CD14-positive monocyte (primary cell): ENCODE results near the gene ASB9. TPM values are rescaled to one million over a fixed set of nuclear protein-coding genes. Genes with fewer than 3 reads are reported as not detected.

Experiments
- DNase-seq, 3 donors: peaks; one replicate each; pipeline ENCODE4 v3.0.0-alpha.2; 2011 to 2022
- H2AFZ ChIP-seq: 2 replicates; pipeline ENCODE4 v1.6.0; 2012; ENCODE audit warnings: mild to moderate bottlenecking, low read depth, low read length, inconsistent platforms; ENCODE audit not compliant: insufficient read depth, poor library complexity, severe bottlenecking
- H3K27ac ChIP-seq, 2 donors: 1 replicate in 1 of 2; 2 replicates in 1 of 2; pipeline ENCODE4 v1.5.1; 2012 to 2013; ENCODE audit warnings: low read length in 2 of 2, control low read depth in 1 of 2, inconsistent platforms in 1 of 2, low read depth in 1 of 2, mild to moderate bottlenecking in 1 of 2
- H3K27me3 ChIP-seq, 2 donors: one replicate each; pipeline versions ENCODE4 v1.6.0 to v1.6.1; 2011 to 2013; ENCODE audit warnings: low read length in 2 of 2; ENCODE audit not compliant: control insufficient read depth in 2 of 2, insufficient read depth in 2 of 2
- H3K36me3 ChIP-seq, 2 donors: replicated peaks in 1 of 2; 1 replicate in 1 of 2; 2 replicates in 1 of 2; pipeline versions ENCODE4 v1.5.1 to v1.6.1; 2012 to 2013; ENCODE audit warnings: low read length in 2 of 2, control low read depth in 1 of 2, inconsistent platforms in 1 of 2, mild to moderate bottlenecking in 1 of 2; ENCODE audit not compliant: insufficient read depth in 2 of 2, control insufficient read depth in 1 of 2
- H3K4me1 ChIP-seq, 2 donors: 1 replicate in 1 of 2; 2 replicates in 1 of 2; pipeline versions ENCODE4 v1.5.1 to v1.6.1; 2012 to 2013; ENCODE audit warnings: low read length in 2 of 2, control low read depth in 1 of 2, inconsistent platforms in 1 of 2, mild to moderate bottlenecking in 1 of 2, moderate library complexity in 1 of 2; ENCODE audit not compliant: insufficient read depth in 2 of 2, control insufficient read depth in 1 of 2
- H3K4me2 ChIP-seq: replicated peaks from 2 replicates; pipeline ENCODE3; 2012; ENCODE audit warnings: low read length, moderate library complexity, mild to moderate bottlenecking; ENCODE audit not compliant: poor library complexity, severe bottlenecking; ENCODE audit errors: extremely low read depth
- H3K4me3 ChIP-seq, 3 experiments: fragments of 200-600 bp in 1 of 3; sonication (generic) in 1 of 3; replicated peaks in 1 of 3; 1 replicate in 2 of 3; 2 replicates in 1 of 3; pipeline ENCODE4 v1.5.1; 2011 to 2013; ENCODE audit warnings: low read length in 3 of 3, mild to moderate bottlenecking in 3 of 3, control low read depth in 2 of 3, low read depth in 2 of 3, inconsistent platforms in 1 of 3, moderate library complexity in 1 of 3
- H3K79me2 ChIP-seq: 2 replicates; pipeline ENCODE4 v1.6.0; 2012; ENCODE audit warnings: mild to moderate bottlenecking, control low read depth, inconsistent platforms, low read length, moderate library complexity; ENCODE audit not compliant: insufficient read depth
- H3K9ac ChIP-seq: 2 replicates; pipeline ENCODE4 v1.6.0; 2017; ENCODE audit warnings: low read length, mild to moderate bottlenecking; ENCODE audit not compliant: insufficient read depth, poor library complexity, severe bottlenecking
- H3K9me3 ChIP-seq, 2 donors: replicated peaks in 1 of 2; 1 replicate in 1 of 2; 2 replicates in 1 of 2; pipeline versions ENCODE4 v1.5.1 to v1.6.1; 2012 to 2013; ENCODE audit warnings: low read length in 2 of 2, control low read depth in 1 of 2; ENCODE audit not compliant: control insufficient read depth in 1 of 2, insufficient read depth in 1 of 2
- H4K20me1 ChIP-seq: 2 replicates; pipeline ENCODE4 v1.6.0; 2012; ENCODE audit warnings: mild to moderate bottlenecking, low read length, control low read depth, moderate library complexity; ENCODE audit not compliant: insufficient read depth
- H3K27ac Mint-ChIP-seq, 7 donors: one replicate each; pipeline ENCODE4 v1.8.0; 2020; ENCODE audit warnings: mild to moderate bottlenecking in 7 of 7, mixed read lengths in 7 of 7, moderate library complexity in 6 of 7, inconsistent platforms in 2 of 7
- H3K27me3 Mint-ChIP-seq, 3 donors: one replicate each; pipeline ENCODE4 v1.8.0; 2021 to 2022; ENCODE audit warnings: low read depth in 3 of 3, mild to moderate bottlenecking in 3 of 3, mixed read lengths in 3 of 3, moderate library complexity in 3 of 3, inconsistent platforms in 1 of 3
- H3K36me3 Mint-ChIP-seq, 2 donors: one replicate each; pipeline ENCODE4 v1.8.0; 2020; ENCODE audit warnings: mixed read lengths in 2 of 2, inconsistent platforms in 1 of 2, mild to moderate bottlenecking in 1 of 2
- H3K4me1 Mint-ChIP-seq: one replicate; pipeline ENCODE4 v1.8.0; 2020; ENCODE audit warnings: mild to moderate bottlenecking, mixed read lengths
- H3K4me3 Mint-ChIP-seq, 2 donors: one replicate each; pipeline ENCODE4 v1.8.0; 2020; ENCODE audit warnings: mild to moderate bottlenecking in 2 of 2, mixed read lengths in 2 of 2, moderate library complexity in 1 of 2
- H3K9me3 Mint-ChIP-seq, 7 donors: one replicate each; pipeline ENCODE4 v1.8.0; 2020 to 2022; ENCODE audit warnings: mixed read lengths in 7 of 7, mild to moderate bottlenecking in 6 of 7, moderate library complexity in 6 of 7, inconsistent platforms in 2 of 7
- WGBS: methylation state at CpG from one replicate; pipeline ENCODE4 v1.1.5; 2013; ENCODE audit warnings: missing lambda C conversion rate; ENCODE audit not compliant: insufficient coverage; 5-methylcytosine and 5-hydroxymethylcytosine counted together
- intact Hi-C, 2 donors: fragments of 100-400 bp; cut with micrococcal nuclease; formaldehyde crosslinking; loops; one replicate each; pipeline versions ENCODE4 v1.15.0 to v1.15.1; 2023
- polyA plus RNA-seq, 3 donors: library from polyadenylated mRNA; depleted of rRNA in 1 of 3; unstranded in 2 of 3; stranded (reverse) in 1 of 3; fragments of 300-500 nt in 2 of 3; fragments of >200 nt in 1 of 3; fragmentation: Illumina TruSeq in 2 of 3; gene quantifications; 1 replicate in 2 of 3; 2 replicates in 1 of 3; pipeline ENCODE4 v1.2.3, GENCODE V29; 2012 to 2021
- TF ChIP-seq, protein P1 (sequence below): fragments of 200-600 bp; IDR thresholded peaks from one replicate; pipeline ENCODE4 v1.8.0; 2022; ENCODE audit warnings: antibody characterized with exemption, mild to moderate bottlenecking

The ASB9 gene
- polyA plus RNA-seq, 3 donors: 0.24 to 1.4 (median 0.63) TPM

- intact Hi-C loops: no loop called here
- H3K27me3 ChIP-seq: peaks cover 0 to 10% of the 10 kb centered on the region in 2 donors
- no peak for DNase-seq
- no peaks in the 10 kb centered on the region for H3K4me1 ChIP-seq
- H3K4me2 ChIP-seq: no peak overlapping the region
- no peaks in the 10 kb centered on the region for H3K9me3 ChIP-seq
- H3K27ac ChIP-seq: no peak overlapping the region
- no peak overlapping the region for H2AFZ ChIP-seq
- H3K4me3 ChIP-seq: no peak overlapping the region
- H3K4me3 Mint-ChIP-seq: no peak overlapping the region
- no peaks in the 10 kb centered on the region for H3K79me2 ChIP-seq
- H3K4me1 Mint-ChIP-seq: no peaks in the 10 kb centered on the region
- H3K36me3 Mint-ChIP-seq: no peaks in the 10 kb centered on the region
- TF ChIP-seq, protein P1, sequence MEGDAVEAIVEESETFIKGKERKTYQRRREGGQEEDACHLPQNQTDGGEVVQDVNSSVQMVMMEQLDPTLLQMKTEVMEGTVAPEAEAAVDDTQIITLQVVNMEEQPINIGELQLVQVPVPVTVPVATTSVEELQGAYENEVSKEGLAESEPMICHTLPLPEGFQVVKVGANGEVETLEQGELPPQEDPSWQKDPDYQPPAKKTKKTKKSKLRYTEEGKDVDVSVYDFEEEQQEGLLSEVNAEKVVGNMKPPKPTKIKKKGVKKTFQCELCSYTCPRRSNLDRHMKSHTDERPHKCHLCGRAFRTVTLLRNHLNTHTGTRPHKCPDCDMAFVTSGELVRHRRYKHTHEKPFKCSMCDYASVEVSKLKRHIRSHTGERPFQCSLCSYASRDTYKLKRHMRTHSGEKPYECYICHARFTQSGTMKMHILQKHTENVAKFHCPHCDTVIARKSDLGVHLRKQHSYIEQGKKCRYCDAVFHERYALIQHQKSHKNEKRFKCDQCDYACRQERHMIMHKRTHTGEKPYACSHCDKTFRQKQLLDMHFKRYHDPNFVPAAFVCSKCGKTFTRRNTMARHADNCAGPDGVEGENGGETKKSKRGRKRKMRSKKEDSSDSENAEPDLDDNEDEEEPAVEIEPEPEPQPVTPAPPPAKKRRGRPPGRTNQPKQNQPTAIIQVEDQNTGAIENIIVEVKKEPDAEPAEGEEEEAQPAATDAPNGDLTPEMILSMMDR: no peak
- H3K27me3 Mint-ChIP-seq: peaks cover 0 to 4% (median 2%) of the 10 kb centered on the region in 3 donors
- no peaks in the 10 kb centered on the region for H3K36me3 ChIP-seq
- H3K9me3 Mint-ChIP-seq: peaks cover 0 to 4% (median 0%) of the 10 kb centered on the region in 7 donors
- H3K27ac Mint-ChIP-seq: no peak overlapping the region
- WGBS: no CpG with 5 or more reads among the region's 1 CpG
- no peak overlapping the region for H3K9ac ChIP-seq
- H4K20me1 ChIP-seq: no peaks in the 10 kb centered on the region
These were observed 53.6 kb downstream of the ASB9 start for GRCh38 chrX:15216280-15216679.

DNA sequence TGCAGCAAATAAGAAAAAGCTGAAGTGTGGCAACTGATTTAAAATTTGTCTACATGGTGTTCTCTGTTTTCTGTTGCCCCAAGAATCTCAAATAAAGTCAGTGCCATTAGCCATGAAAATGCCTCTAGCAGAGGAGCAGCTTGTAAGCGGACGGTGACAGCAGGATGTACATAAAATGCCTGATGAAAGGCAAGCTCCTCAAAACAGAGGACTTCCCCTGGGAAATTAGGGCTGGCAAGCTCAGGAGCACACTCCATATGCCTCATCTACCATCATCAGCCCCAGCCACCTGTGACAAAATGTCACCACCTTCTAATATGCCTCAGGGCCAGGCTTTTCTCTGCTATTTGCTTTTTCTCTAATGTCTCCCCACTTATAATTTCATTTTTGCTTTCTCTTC is 54.5 kb downstream of the ASB9 start:
- Histone ChIP-seq H3K4me3 (no peak overlapping the region), H3K27me3 (peaks cover 0 to 10% of the 10 kb centered on the region in 2 donors), H4K20me1 (no peaks in the 10 kb centered on the region), H2AFZ (no peak overlapping the region), H3K27ac (no peak overlapping the region), H3K4me2 (no peak overlapping the region), H3K79me2 (no peaks in the 10 kb centered on the region), H3K36me3 (no peaks in the 10 kb centered on the region), H3K9ac (no peak overlapping the region), H3K9me3 (no peaks in the 10 kb centered on the region), H3K4me1 (no peaks in the 10 kb centered on the region)
- Mint-ChIP-seq H3K27me3 (peaks cover 0 to 4% (median 4%) of the 10 kb centered on the region in 3 donors), H3K9me3 (peaks cover 0 to 4% (median 0%) of the 10 kb centered on the region in 7 donors), H3K4me1 (no peaks in the 10 kb centered on the region), H3K27ac (no peak overlapping the region), H3K4me3 (no peak overlapping the region), H3K36me3 (no peaks in the 10 kb centered on the region)
- DNase-seq: no peak
- WGBS: no CpG with 5 or more reads among the region's 2 CpGs
- TF ChIP-seq, protein P1: no peak
- intact Hi-C loops: no loop called here
